NCI-H187 (cell line): Measurements from ENCODE around the gene HUS1.
"Not testable (repeated sequence)": the region's sequence is repeated elsewhere in the genome, so short reads cannot be mapped to it uniquely, and the experiment has no call there.

Experiments used
- DNase-seq, 2 experiments: peaks; one replicate each; lab custom pipeline; 2025; lab: John Stamatoyannopoulos, UW

The HUS1 gene

GRCh38 chr7:47923081-47923875 lies 56.1 kb downstream of the HUS1 start:
- DNase-seq = not testable (repeated sequence)

GRCh38 chr7:47916514-47916913 lies 62.9 kb downstream of the HUS1 start:
- not testable (repeated sequence) for DNase-seq

GRCh38 chr7:47915616-47915976 lies 63.8 kb downstream of the HUS1 start:
- no peak for DNase-seq

- DNase-seq = no peak
Measured at GRCh38 chr7:47914717-47915615, 64.4 kb downstream of the HUS1 start.
